GM18498 (cell line): ENCODE measurements around the gene TDRKH.

Source experiments
- ATAC-seq: cut with Tn5 transposase; IDR thresholded peaks from one replicate; pipeline ENCODE4 v1.9.1; 2021; ENCODE audit warnings: mild to moderate bottlenecking, moderate library complexity; ENCODE audit not compliant: unreplicated experiment

The TDRKH gene

GRCh38 chr1:151790071-151790939 is at the start of gene TDRKH:
TSS of gene TDRKH (minus strand) at chr1:151790500. CDS start at chr1:151783022, 7,478 bp downstream.
- peak; percentile 94 for ATAC-seq

GRCh38 chr1:151839457-151840403 is 49.4 kb upstream of the TDRKH start, which contains the start of gene C2CD4D:
TSS of gene C2CD4D (minus strand) at chr1:151839820. CDS start at chr1:151838989, 831 bp downstream.
- no peak for ATAC-seq

GRCh38 chr1:151839082-151839412 is 48.7 kb upstream of the TDRKH start:
- no peak for ATAC-seq

- ATAC-seq, result no peak
These were observed 48.2 kb upstream of the TDRKH start for GRCh38 chr1:151838222-151839081.

GRCh38 chr1:151837884-151838221 is 47.6 kb upstream of the TDRKH start:
- no peak for ATAC-seq

- no peak for ATAC-seq
These were observed 46.9 kb upstream of the TDRKH start for GRCh38 chr1:151837197-151837596.

- no peak for ATAC-seq
These were observed 45.3 kb upstream of the TDRKH start for GRCh38 chr1:151835596-151835995.

GRCh38 chr1:151834239-151834638 is 43.9 kb upstream of the TDRKH start:
- no peak for ATAC-seq

- no peak for ATAC-seq
These were observed 43.0 kb upstream of the TDRKH start for GRCh38 chr1:151833172-151833900.

GRCh38 chr1:151832318-151832980 is 42.1 kb upstream of the TDRKH start:
- no peak for ATAC-seq

GRCh38 chr1:151831605-151832004 is 41.3 kb upstream of the TDRKH start, which contains the start of gene RORC:
TSS of gene RORC (minus strand) at chr1:151831802. CDS start at chr1:151831764, 38 bp downstream.
- ATAC-seq, result no peak

- ATAC-seq, result no peak
These were observed 40.9 kb upstream of the TDRKH start for GRCh38 chr1:151831256-151831591.

- ATAC-seq, result no peak
These were observed 39.8 kb upstream of the TDRKH start for GRCh38 chr1:151830055-151830454.

- ATAC-seq, result no peak
These were observed 39.2 kb upstream of the TDRKH start for GRCh38 chr1:151829352-151830046.

GRCh38 chr1:151828921-151829320 is 38.6 kb upstream of the TDRKH start:
- ATAC-seq, result no peak

GRCh38 chr1:151827853-151828252 is 37.6 kb upstream of the TDRKH start:
- no peak for ATAC-seq

- ATAC-seq, result no peak
These were observed 35.7 kb upstream of the TDRKH start for GRCh38 chr1:151825751-151826660.

- ATAC-seq, result no peak
These were observed 34.9 kb upstream of the TDRKH start for GRCh38 chr1:151825204-151825603.
